ENCODE results near the gene ETNK2. TPM values are rescaled to one million over a fixed set of nuclear protein-coding genes. Genes with fewer than 3 reads are reported as not detected.
A peak's percentile ranks its signal among the peaks of the same experiment; 100 is the strongest.

The ETNK2 gene
- total and polyA plus RNA-seq, 4 donors, result 10.1 to 18.0 (median 14.4) TPM

DNA sequence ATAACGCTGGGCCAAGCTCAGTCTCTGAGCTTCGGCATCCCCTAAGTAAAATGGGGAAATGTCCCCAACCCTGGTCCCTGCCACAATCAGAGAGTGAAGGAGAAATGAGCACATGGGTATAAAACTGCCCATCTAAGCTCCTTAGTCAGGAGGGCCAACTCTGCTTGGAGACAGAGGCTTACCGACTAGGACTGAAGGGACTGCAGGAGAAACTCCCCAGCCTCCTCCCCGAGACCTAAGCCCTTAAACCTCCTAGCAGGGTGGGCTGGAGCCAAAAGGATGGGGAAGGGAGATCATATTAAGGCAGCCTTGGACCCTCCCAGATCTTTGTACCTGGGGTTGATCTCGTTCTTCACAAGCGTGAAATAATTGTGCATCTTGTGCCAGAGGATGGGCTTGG lies 5.5 kb downstream of the ETNK2 start:
- no peak for ATAC-seq (ENCODE audit: low FRiP score)
- no peak overlapping the region for H3K27ac ChIP-seq (ENCODE audit: low read depth in 1 of 2, low read length in 2 of 2)
- intact Hi-C loops (cut with DNase I), result no loop called here
- 86 to 90% methylated on average over 6 of the region's 6 CpGs for WGBS, 2 donors
- H3K4me1 ChIP-seq (ENCODE audit: control insufficient read depth in 1 of 2, insufficient read depth in 2 of 2, low read length in 2 of 2), result peaks cover 0 to 1% of the 10 kb centered on the region in 2 donors
- H3K36me3 ChIP-seq (ENCODE audit: control insufficient read depth in 1 of 2, insufficient read depth in 2 of 2, low read length in 1 of 2), result peaks cover 0 to 4% of the 10 kb centered on the region in 2 donors
- H3K27me3 ChIP-seq (ENCODE audit: control insufficient read depth in 1 of 2, insufficient read depth in 2 of 2, low read length in 1 of 2), result no peaks in the 10 kb centered on the region
- H3K4me3 ChIP-seq (ENCODE audit: low read length in 2 of 2), result no peak overlapping the region
- no peaks in the 10 kb centered on the region for H3K9me3 ChIP-seq (ENCODE audit: control insufficient read depth, low read length)
- peak; percentile 1 to 14 for DNase-seq

DNA sequence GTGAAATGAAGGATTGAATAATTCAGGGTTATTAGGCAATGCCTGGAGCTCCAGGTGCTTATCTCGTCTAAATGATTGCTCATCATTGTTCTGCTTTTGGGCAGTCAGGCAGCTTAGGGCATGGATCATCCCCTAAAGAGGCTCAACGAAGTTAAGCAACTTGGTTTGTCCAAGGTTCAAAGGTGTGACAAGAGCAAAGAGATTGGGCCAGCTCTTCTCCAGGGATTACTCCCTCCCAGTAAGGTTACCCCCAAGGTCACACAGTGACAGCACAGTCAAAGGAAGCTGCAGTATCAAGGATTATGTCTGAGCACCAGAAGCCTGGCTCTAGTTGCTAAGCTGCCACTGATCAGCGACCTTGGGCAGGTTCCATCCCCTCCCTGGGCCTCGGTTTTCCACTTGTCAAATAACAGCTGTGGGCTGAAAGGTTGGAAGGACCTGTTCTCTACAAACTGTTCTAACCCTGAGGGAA lies 6.8 kb downstream of the ETNK2 start:
- Histone ChIP-seq H3K27me3 (ENCODE audit: control insufficient read depth in 1 of 2, insufficient read depth in 2 of 2, low read length in 1 of 2) (no peaks in the 10 kb centered on the region), H3K36me3 (ENCODE audit: control insufficient read depth in 1 of 2, insufficient read depth in 2 of 2, low read length in 1 of 2) (peaks cover 0 to 6% of the 10 kb centered on the region in 2 donors), H3K9me3 (ENCODE audit: control insufficient read depth, low read length) (no peaks in the 10 kb centered on the region), H3K27ac (ENCODE audit: low read depth in 1 of 2, low read length in 2 of 2) (no peak overlapping the region), H3K4me1 (ENCODE audit: control insufficient read depth in 1 of 2, insufficient read depth in 2 of 2, low read length in 2 of 2) (no peaks in the 10 kb centered on the region), H3K4me3 (ENCODE audit: low read length in 2 of 2) (no peak overlapping the region)
- WGBS, 2 donors, result 85 to 88% methylated on average over 4 of the region's 4 CpGs
- intact Hi-C loops (cut with DNase I), result no loop called here
- DNase-seq (peak in 1 of 2 donors; percentile 3), ATAC-seq (ENCODE audit: low FRiP score) (no peak)

DNA sequence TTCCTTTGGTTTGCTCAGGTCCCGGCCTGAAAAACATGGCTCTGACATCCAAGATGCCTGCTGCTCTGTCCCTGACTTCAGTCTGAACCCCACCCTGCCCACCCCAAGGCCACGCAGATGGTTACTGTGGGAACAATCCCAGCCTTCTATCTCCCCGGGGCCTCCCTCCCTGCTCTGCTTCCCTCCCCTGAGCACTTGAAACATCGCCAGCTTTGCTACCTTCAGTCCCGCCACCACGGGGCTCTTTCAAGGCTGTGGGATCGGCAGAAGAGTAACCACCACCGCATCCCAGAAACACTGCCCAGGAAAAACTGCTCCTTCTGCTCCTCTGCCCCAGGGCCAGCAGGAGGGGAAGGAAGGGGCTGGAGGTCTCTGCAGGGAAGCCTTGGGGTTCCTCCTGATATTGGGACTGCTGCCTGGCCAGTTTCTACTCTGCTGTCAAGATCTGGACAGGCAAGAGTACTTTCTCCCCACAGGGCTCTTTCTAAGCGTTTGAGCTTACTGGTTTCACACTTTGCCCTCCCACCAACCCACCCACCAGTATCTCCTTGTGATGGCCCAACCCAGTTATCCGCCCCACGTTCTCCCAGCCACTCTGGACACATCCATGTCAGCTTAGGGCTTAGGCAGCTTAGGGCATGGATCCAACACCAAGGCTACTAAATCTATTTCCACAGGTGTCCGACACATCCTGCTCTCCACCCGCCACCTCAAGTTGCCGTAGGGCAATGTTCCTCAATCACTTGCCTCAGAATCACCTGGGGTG lies 8.4 kb downstream of the ETNK2 start:
- WGBS, 2 donors, result 81 to 85% methylated on average over 14 of the region's 14 CpGs
- ATAC-seq (ENCODE audit: low FRiP score) (no peak), DNase-seq (no peak)
- H3K4me3 ChIP-seq (ENCODE audit: low read length in 2 of 2), result no peak overlapping the region
- intact Hi-C loops (cut with DNase I), result no loop called here
- H3K27ac ChIP-seq (ENCODE audit: low read depth in 1 of 2, low read length in 2 of 2), result no peak overlapping the region
- no peaks in the 10 kb centered on the region for H3K4me1 ChIP-seq (ENCODE audit: control insufficient read depth in 1 of 2, insufficient read depth in 2 of 2, low read length in 2 of 2)
- H3K9me3 ChIP-seq (ENCODE audit: control insufficient read depth, low read length), result no peaks in the 10 kb centered on the region
- no peaks in the 10 kb centered on the region for H3K27me3 ChIP-seq (ENCODE audit: control insufficient read depth in 1 of 2, insufficient read depth in 2 of 2, low read length in 1 of 2)
- peaks cover 0 to 13% of the 10 kb centered on the region in 2 donors for H3K36me3 ChIP-seq (ENCODE audit: control insufficient read depth in 1 of 2, insufficient read depth in 2 of 2, low read length in 1 of 2)

DNA sequence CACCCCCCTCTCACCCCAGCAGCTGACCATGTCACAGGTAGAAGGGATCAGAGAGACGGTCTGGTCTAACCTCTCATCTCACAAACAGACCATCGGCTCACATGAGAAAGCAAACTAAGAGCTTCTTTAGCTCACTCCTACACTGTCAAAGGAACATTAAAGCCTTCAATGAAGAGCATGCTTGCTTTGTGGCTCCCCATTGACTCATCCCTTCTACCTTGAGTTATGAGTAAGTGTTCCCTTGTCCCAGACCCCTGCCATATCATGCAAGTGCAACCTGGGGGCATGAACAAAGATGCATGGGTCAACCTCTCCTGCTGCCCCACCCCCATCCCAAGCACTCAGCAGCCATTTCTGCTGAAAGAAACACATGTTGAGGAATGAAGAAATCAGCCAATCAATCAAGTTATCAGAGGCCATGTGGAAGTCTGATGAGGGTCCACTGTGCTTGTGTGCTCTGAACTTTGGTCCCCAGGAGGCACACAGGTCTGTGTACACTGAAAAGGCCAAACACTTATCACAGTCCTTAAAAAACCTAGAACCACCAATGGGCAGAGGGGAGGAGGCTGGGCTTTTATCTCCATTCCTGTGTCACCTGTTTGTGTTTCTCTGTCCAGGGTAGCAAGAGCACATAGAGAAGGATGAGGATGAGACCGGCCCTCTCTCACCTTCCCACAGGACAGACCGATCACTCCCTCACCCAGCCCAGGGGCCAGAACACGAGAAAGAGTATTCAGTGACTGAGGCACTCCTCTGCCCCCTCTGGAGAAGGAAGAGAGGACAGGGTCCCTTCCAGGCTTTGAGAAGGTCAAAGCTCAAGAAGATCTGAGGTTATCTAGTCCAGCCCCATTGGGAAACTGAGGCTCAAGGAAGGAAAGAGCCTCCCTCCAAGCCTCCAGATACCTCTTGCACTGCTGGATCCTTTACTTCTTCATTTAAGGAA lies 9.5 kb downstream of the ETNK2 start:
- ATAC-seq (ENCODE audit: low FRiP score) (no peak), DNase-seq (no peak)
- H3K27me3 ChIP-seq (ENCODE audit: control insufficient read depth in 1 of 2, insufficient read depth in 2 of 2, low read length in 1 of 2), result no peaks in the 10 kb centered on the region
- 93% methylated on average over 5 of the region's 5 CpGs for WGBS, 2 donors
- H3K4me1 ChIP-seq (ENCODE audit: control insufficient read depth in 1 of 2, insufficient read depth in 2 of 2, low read length in 2 of 2), result no peaks in the 10 kb centered on the region
- no peaks in the 10 kb centered on the region for H3K9me3 ChIP-seq (ENCODE audit: control insufficient read depth, low read length)
- H3K4me3 ChIP-seq (ENCODE audit: low read length in 2 of 2), result no peak overlapping the region
- no peak overlapping the region for H3K27ac ChIP-seq (ENCODE audit: low read depth in 1 of 2, low read length in 2 of 2)
- intact Hi-C loops (cut with DNase I), result no loop called here
- peaks cover 0 to 18% of the 10 kb centered on the region in 2 donors for H3K36me3 ChIP-seq (ENCODE audit: control insufficient read depth in 1 of 2, insufficient read depth in 2 of 2, low read length in 1 of 2)

DNA sequence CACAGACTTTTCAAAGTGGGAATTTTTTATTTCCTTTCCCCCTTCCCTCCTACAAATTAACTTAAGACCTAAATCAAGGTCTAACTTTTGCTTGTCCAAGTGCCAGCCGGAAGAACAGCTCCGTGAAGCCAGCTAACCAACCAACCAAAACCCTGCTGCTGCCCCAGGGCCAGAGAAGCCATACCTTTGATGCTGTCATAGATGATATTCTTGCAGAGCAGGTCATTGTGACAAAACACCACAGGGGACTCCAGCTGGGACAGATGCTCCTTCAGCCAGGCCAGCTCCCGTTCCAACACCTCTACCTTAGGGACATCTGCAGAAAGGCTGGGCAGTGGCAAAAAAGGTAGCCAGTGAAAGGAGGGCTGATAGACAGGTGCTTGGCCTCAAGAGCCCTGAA lies 10.7 kb downstream of the ETNK2 start:
- ATAC-seq (ENCODE audit: low FRiP score) (no peak), DNase-seq (no peak)
- Histone ChIP-seq H3K4me3 (ENCODE audit: low read length in 2 of 2) (no peak overlapping the region), H3K4me1 (ENCODE audit: control insufficient read depth in 1 of 2, insufficient read depth in 2 of 2, low read length in 2 of 2) (no peaks in the 10 kb centered on the region), H3K9me3 (ENCODE audit: control insufficient read depth, low read length) (no peaks in the 10 kb centered on the region), H3K27me3 (ENCODE audit: control insufficient read depth in 1 of 2, insufficient read depth in 2 of 2, low read length in 1 of 2) (no peaks in the 10 kb centered on the region), H3K27ac (ENCODE audit: low read depth in 1 of 2, low read length in 2 of 2) (no peak overlapping the region), H3K36me3 (ENCODE audit: control insufficient read depth in 1 of 2, insufficient read depth in 2 of 2, low read length in 1 of 2) (peaks cover 0 to 18% of the 10 kb centered on the region in 2 donors)
- intact Hi-C loops (cut with DNase I), result no loop called here
- 96 to 98% methylated on average over 3 of the region's 3 CpGs for WGBS, 2 donors

DNA sequence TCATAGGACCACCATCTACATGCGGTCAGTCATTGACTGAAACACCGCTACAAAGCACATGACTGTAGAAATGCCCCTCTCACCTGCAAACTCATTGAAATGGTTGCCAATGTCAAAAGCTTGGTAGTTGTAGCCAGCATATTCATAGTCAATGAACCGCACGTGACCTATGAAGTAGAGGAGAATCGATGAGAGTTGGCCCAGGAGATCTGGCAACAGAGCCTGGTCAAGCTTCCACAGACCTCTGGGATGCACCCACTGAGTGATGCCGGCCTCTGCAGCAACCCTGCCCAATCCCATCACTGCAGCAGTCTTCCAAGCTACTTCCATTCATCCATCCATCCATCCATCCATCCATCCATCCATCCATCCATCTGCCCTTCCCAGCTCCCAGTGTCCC lies 11.9 kb downstream of the ETNK2 start:
- no peak overlapping the region for H3K27ac ChIP-seq (ENCODE audit: low read depth in 1 of 2, low read length in 2 of 2)
- intact Hi-C loops (cut with DNase I), result no loop called here
- H3K9me3 ChIP-seq (ENCODE audit: control insufficient read depth, low read length), result no peaks in the 10 kb centered on the region
- peaks cover 0 to 18% of the 10 kb centered on the region in 2 donors for H3K36me3 ChIP-seq (ENCODE audit: control insufficient read depth in 1 of 2, insufficient read depth in 2 of 2, low read length in 1 of 2)
- no peaks in the 10 kb centered on the region for H3K4me1 ChIP-seq (ENCODE audit: control insufficient read depth in 1 of 2, insufficient read depth in 2 of 2, low read length in 2 of 2)
- H3K4me3 ChIP-seq (ENCODE audit: low read length in 2 of 2), result no peak overlapping the region
- H3K27me3 ChIP-seq (ENCODE audit: control insufficient read depth in 1 of 2, insufficient read depth in 2 of 2, low read length in 1 of 2), result no peaks in the 10 kb centered on the region
- no peak for DNase-seq
- no peak for ATAC-seq (ENCODE audit: low FRiP score)
- 96% methylated on average over 6 of the region's 6 CpGs for WGBS, 2 donors

DNA sequence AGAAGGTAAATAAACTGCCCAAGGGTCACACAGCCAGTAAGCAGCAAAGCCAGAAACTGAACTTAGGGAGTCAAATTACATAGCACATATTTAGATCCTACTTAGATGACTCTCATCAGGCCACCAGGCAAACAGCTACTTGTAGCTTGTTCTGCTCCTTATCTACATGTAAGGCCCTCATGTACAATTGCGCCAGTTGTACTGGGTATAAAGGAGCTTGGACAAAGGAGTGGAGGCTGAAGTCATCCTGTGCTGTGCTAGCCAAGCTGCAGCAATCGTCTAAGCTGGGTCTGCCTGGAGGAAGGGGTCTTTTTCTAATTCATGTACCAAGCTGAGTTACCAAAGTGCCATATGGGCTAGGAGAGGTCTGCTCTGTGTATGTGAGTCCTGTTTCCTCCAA lies 12.8 kb downstream of the ETNK2 start:
- H3K27me3 ChIP-seq (ENCODE audit: control insufficient read depth in 1 of 2, insufficient read depth in 2 of 2, low read length in 1 of 2), result no peaks in the 10 kb centered on the region
- WGBS, 2 donors, result 79 to 85% methylated on average over 2 of the region's 2 CpGs
- no peak overlapping the region for H3K27ac ChIP-seq (ENCODE audit: low read depth in 1 of 2, low read length in 2 of 2)
- H3K4me3 ChIP-seq (ENCODE audit: low read length in 2 of 2), result no peak overlapping the region
- no peaks in the 10 kb centered on the region for H3K9me3 ChIP-seq (ENCODE audit: control insufficient read depth, low read length)
- intact Hi-C loops (cut with DNase I), result no loop called here
- peaks cover 0 to 18% of the 10 kb centered on the region in 2 donors for H3K36me3 ChIP-seq (ENCODE audit: control insufficient read depth in 1 of 2, insufficient read depth in 2 of 2, low read length in 1 of 2)
- no peak for DNase-seq
- no peak for ATAC-seq (ENCODE audit: low FRiP score)
- no peaks in the 10 kb centered on the region for H3K4me1 ChIP-seq (ENCODE audit: control insufficient read depth in 1 of 2, insufficient read depth in 2 of 2, low read length in 2 of 2)

DNA sequence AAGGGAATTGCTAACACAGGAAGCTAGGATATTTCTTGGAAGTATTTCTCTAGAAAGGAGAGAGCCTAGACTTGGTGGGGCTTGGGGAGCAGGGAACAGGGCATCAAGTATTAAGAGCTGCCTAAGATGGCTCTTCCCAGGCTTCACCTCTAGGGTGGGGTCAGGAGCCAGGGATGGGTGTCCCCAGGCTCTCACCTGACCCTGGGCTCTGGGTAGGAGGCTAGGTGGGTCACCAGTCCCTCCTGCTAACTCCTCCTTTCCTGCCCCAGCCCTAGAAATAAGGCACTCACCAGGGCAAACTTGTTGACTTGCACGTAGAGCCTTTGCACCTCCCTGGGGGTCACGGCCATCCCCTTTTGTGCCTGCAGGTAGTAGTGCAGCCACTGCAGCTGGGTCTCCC lies 15.0 kb downstream of the ETNK2 start:
- Histone ChIP-seq H3K36me3 (ENCODE audit: control insufficient read depth in 1 of 2, insufficient read depth in 2 of 2, low read length in 1 of 2) (peaks cover 0 to 16% of the 10 kb centered on the region in 2 donors), H3K27ac (ENCODE audit: low read depth in 1 of 2, low read length in 2 of 2) (no peak overlapping the region), H3K4me3 (ENCODE audit: low read length in 2 of 2) (no peak overlapping the region), H3K4me1 (ENCODE audit: control insufficient read depth in 1 of 2, insufficient read depth in 2 of 2, low read length in 2 of 2) (no peaks in the 10 kb centered on the region), H3K27me3 (ENCODE audit: control insufficient read depth in 1 of 2, insufficient read depth in 2 of 2, low read length in 1 of 2) (no peaks in the 10 kb centered on the region), H3K9me3 (ENCODE audit: control insufficient read depth, low read length) (no peaks in the 10 kb centered on the region)
- intact Hi-C loops (cut with DNase I), result no loop called here
- 63 to 74% methylated on average over 2 of the region's 2 CpGs for WGBS, 2 donors
- ATAC-seq (ENCODE audit: low FRiP score), result no peak
- DNase-seq, result no peak
